NCI-H526 (cell line): ENCODE data around the gene TLX2.
"Not testable (repeated sequence)": the region's sequence is repeated elsewhere in the genome, so short reads cannot be mapped to it uniquely, and the experiment has no call there.

ENCODE experiments used
- DNase-seq, 2 experiments: peaks; one replicate each; lab custom pipeline; 2025; lab: John Stamatoyannopoulos, UW

TLX2 gene

GRCh38 chr2:74554820-74555531 lies 40.7 kb downstream of the TLX2 start:
- DNase-seq, result peak; percentile 45 to 77

- DNase-seq, result no peak
Observed at GRCh38 chr2:74555610-74556103, 41.4 kb downstream of the TLX2 start.

- no peak for DNase-seq
Observed at GRCh38 chr2:74556159-74556558, 41.9 kb downstream of the TLX2 start.

- no peak for DNase-seq
Observed at GRCh38 chr2:74556831-74557370, 42.7 kb downstream of the TLX2 start.

- DNase-seq, result no peak
Observed at GRCh38 chr2:74558284-74559230, 44.3 kb downstream of the TLX2 start.

- peak; percentile 21 to 39 for DNase-seq
Observed at GRCh38 chr2:74559912-74560311, 45.7 kb downstream of the TLX2 start.

GRCh38 chr2:74560591-74560990 lies 46.3 kb downstream of the TLX2 start:
- DNase-seq, result no peak

- not testable (repeated sequence) for DNase-seq
Observed at GRCh38 chr2:74561022-74561421, 46.8 kb downstream of the TLX2 start.

- DNase-seq, result no peak
Observed at GRCh38 chr2:74562126-74562775, 48.0 kb downstream of the TLX2 start.

GRCh38 chr2:74564222-74564621 lies 50.0 kb downstream of the TLX2 start:
- DNase-seq, result no peak

- DNase-seq, result no peak
Observed at GRCh38 chr2:74566076-74566753, 52.0 kb downstream of the TLX2 start.

- no peak for DNase-seq
Observed at GRCh38 chr2:74566754-74567085, 52.5 kb downstream of the TLX2 start.
